GM18873 (cell line): ENCODE measurements around the gene SLC7A9.

Source experiments
- ATAC-seq: cut with Tn5 transposase; IDR thresholded peaks from one replicate; pipeline ENCODE4 v1.9.1; 2021; ENCODE audit warnings: mild to moderate bottlenecking, moderate library complexity, moderate number of reproducible peaks; ENCODE audit not compliant: unreplicated experiment, low FRiP score

The SLC7A9 gene

GRCh38 chr19:32869369-32869965 lies at the start of gene SLC7A9:
SLC7A9 (minus strand) TSS chr19:32869767; CDS start chr19:32868534, 1,233 bp downstream.
- ATAC-seq, result no peak

GRCh38 chr19:32919365-32919764 lies 49.8 kb upstream of the SLC7A9 start:
- ATAC-seq, result no peak

GRCh38 chr19:32917616-32917996 lies 48.0 kb upstream of the SLC7A9 start:
- ATAC-seq, result no peak

GRCh38 chr19:32916969-32917615 lies 47.5 kb upstream of the SLC7A9 start:
- ATAC-seq, result no peak

- ATAC-seq, result no peak
Observed at GRCh38 chr19:32914879-32915660, 45.5 kb upstream of the SLC7A9 start.

- no peak for ATAC-seq
Observed at GRCh38 chr19:32911467-32911866, 41.9 kb upstream of the SLC7A9 start.

- ATAC-seq, result no peak
Observed at GRCh38 chr19:32910874-32911273, 41.3 kb upstream of the SLC7A9 start.

GRCh38 chr19:32910094-32910493 lies 40.5 kb upstream of the SLC7A9 start:
- no peak for ATAC-seq

- no peak for ATAC-seq
Observed at GRCh38 chr19:32909257-32909656, 39.7 kb upstream of the SLC7A9 start.

- no peak for ATAC-seq
Observed at GRCh38 chr19:32908641-32909190, 39.1 kb upstream of the SLC7A9 start.

GRCh38 chr19:32902448-32902847 lies 32.9 kb upstream of the SLC7A9 start:
- no peak for ATAC-seq

- ATAC-seq, result no peak
Observed at GRCh38 chr19:32901504-32902161, 32.1 kb upstream of the SLC7A9 start.

- ATAC-seq, result no peak
Observed at GRCh38 chr19:32896516-32897214, 27.1 kb upstream of the SLC7A9 start.

GRCh38 chr19:32895384-32895783 lies 25.8 kb upstream of the SLC7A9 start:
- ATAC-seq, result no peak

- ATAC-seq, result no peak
Observed at GRCh38 chr19:32891609-32892008, 22.0 kb upstream of the SLC7A9 start.

GRCh38 chr19:32890841-32891240 lies 21.3 kb upstream of the SLC7A9 start:
- ATAC-seq, result no peak

- ATAC-seq, result no peak
Observed at GRCh38 chr19:32890326-32890725, 20.8 kb upstream of the SLC7A9 start.

GRCh38 chr19:32889137-32889934 lies 19.8 kb upstream of the SLC7A9 start:
- no peak for ATAC-seq

GRCh38 chr19:32887572-32888215 lies 18.1 kb upstream of the SLC7A9 start:
- ATAC-seq, result no peak
